Mucosa of stomach (tissue), 1 donor: ENCODE results near the gene SPAG7.

ENCODE experiments used
- H3K27me3 ChIP-seq: one replicate; pipeline ENCODE4 v1.7.0; 2013; ENCODE audit warnings: mild to moderate bottlenecking, low read length; ENCODE audit not compliant: control insufficient read depth, insufficient read depth
- H3K36me3 ChIP-seq: one replicate; pipeline ENCODE4 v1.7.0; 2013; ENCODE audit warnings: low read length; ENCODE audit not compliant: control insufficient read depth, insufficient read depth
- H3K4me1 ChIP-seq: one replicate; pipeline ENCODE4 v1.7.0; 2013; ENCODE audit warnings: mild to moderate bottlenecking, low read length; ENCODE audit not compliant: control insufficient read depth, insufficient read depth
- H3K4me3 ChIP-seq: one replicate; pipeline ENCODE4 v1.7.0; 2013; ENCODE audit warnings: low read length
- H3K9ac ChIP-seq: one replicate; pipeline ENCODE4 v1.7.0; 2013; ENCODE audit warnings: mild to moderate bottlenecking, low read length, moderate library complexity
- H3K9me3 ChIP-seq: one replicate; pipeline ENCODE4 v1.7.0; 2013; ENCODE audit warnings: mild to moderate bottlenecking, low read length, moderate library complexity; ENCODE audit not compliant: control insufficient read depth
- donor health status: Pancreatic carcinoma.

Gene SPAG7

DNA sequence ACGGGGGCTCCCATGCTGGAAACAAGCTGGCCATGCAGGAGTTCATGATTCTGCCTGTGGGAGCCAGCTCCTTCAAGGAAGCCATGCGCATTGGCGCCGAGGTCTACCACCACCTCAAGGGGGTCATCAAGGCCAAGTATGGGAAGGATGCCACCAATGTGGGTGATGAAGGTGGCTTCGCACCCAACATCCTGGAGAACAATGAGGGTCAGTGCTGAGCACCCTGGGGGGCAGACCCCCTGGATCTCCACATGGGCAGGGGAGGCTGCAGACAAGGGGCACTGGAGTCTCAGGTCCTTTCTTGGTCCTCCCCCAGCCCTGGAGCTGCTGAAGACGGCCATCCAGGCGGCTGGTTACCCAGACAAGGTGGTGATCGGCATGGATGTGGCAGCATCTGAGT, 12.5 kb downstream of the SPAG7 start:
- Histone ChIP-seq H3K9ac (no peak overlapping the region), H3K27me3 (no peaks in the 10 kb centered on the region), H3K4me3 (no peak overlapping the region), H3K9me3 (no peaks in the 10 kb centered on the region), H3K36me3 (no peaks in the 10 kb centered on the region), H3K4me1 (peaks cover 25% of the 10 kb centered on the region)

GRCh38 chr17:4953451-4953961, 14.1 kb downstream of the SPAG7 start:
- H3K9me3 ChIP-seq, result no peaks in the 10 kb centered on the region
- peaks cover 26% of the 10 kb centered on the region for H3K4me1 ChIP-seq
- H3K27me3 ChIP-seq, result no peaks in the 10 kb centered on the region
- no peak overlapping the region for H3K9ac ChIP-seq
- no peaks in the 10 kb centered on the region for H3K36me3 ChIP-seq
- no peak overlapping the region for H3K4me3 ChIP-seq

GRCh38 chr17:4951486-4951885, 16.1 kb downstream of the SPAG7 start:
- H3K4me3 ChIP-seq, result no peak overlapping the region

GRCh38 chr17:4950746-4951204, 16.8 kb downstream of the SPAG7 start, which contains the start of gene ENO3:
ENO3 (plus strand) TSS chr17:4951119; CDS start chr17:4951830, 711 bp downstream.
- Histone ChIP-seq H3K4me3 (peak within 1 kb of the TSS; percentile 21), H3K9me3 (no peaks in the 10 kb centered on the region), H3K36me3 (no peaks in the 10 kb centered on the region), H3K4me1 (peaks cover 26% of the 10 kb centered on the region), H3K9ac (peak within 1 kb of the TSS; percentile 83), H3K27me3 (no peaks in the 10 kb centered on the region)

More at GRCh38 chr17:4951486-4951885, 16.1 kb downstream of the SPAG7 start:
- Histone ChIP-seq H3K36me3 (no peaks in the 10 kb centered on the region), H3K9ac (no peak overlapping the region), H3K9me3 (no peaks in the 10 kb centered on the region), H3K4me1 (peaks cover 27% of the 10 kb centered on the region), H3K27me3 (no peaks in the 10 kb centered on the region)

DNA sequence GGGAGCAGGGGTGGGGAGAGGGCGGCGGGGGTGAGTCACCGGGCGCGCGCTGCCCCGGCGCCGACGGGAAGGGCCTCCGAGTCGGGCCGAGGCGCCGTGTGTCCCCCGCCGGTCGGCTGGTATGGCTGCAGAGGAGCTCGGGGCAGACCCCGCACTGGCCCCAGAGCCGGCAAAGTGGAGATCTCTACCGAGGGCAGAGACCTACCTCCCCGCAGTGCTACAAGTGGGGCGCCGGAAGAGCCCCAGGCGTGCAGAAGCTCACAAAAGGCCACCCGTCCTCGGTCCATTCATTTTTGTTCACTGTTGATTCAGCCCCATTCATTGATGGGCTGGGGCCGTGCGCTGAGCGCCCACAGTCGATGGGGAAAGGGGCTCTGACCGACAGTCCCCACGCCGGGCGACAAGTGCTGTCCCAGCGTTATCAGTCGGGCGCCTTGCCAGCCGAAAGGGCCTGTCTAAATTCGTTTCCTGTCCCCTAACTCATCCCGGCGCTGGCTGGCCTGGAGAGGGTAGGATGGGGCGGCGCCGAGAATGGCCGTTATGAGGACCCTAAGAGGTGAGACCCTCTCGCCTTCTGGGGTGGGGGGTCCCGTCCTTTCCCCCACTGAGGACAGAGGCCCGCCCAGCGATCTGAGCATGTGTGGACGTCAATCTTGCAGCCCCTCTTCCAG, 17.4 kb downstream of the SPAG7 start:
- H3K4me3 ChIP-seq, result peak overlapping the region; percentile 21
- peak overlapping the region; percentile 83 for H3K9ac ChIP-seq
- peaks cover 32% of the 10 kb centered on the region for H3K4me1 ChIP-seq
- no peaks in the 10 kb centered on the region for H3K27me3 ChIP-seq
- no peaks in the 10 kb centered on the region for H3K9me3 ChIP-seq
- no peaks in the 10 kb centered on the region for H3K36me3 ChIP-seq

GRCh38 chr17:4949321-4950074, 18.1 kb downstream of the SPAG7 start:
- Histone ChIP-seq H3K9ac (peak overlapping the region; percentile 83), H3K4me3 (peak overlapping the region; percentile 22), H3K36me3 (peaks cover 5% of the 10 kb centered on the region), H3K9me3 (no peaks in the 10 kb centered on the region), H3K27me3 (no peaks in the 10 kb centered on the region), H3K4me1 (peaks cover 39% of the 10 kb centered on the region)

GRCh38 chr17:4948931-4949320, 18.7 kb downstream of the SPAG7 start:
- H3K4me1 ChIP-seq, result peaks cover 43% of the 10 kb centered on the region
- H3K4me3 ChIP-seq, result peak overlapping the region; percentile 83
- peak overlapping the region; percentile 83 for H3K9ac ChIP-seq
- H3K9me3 ChIP-seq, result no peaks in the 10 kb centered on the region
- peaks cover 5% of the 10 kb centered on the region for H3K36me3 ChIP-seq
- no peaks in the 10 kb centered on the region for H3K27me3 ChIP-seq

DNA sequence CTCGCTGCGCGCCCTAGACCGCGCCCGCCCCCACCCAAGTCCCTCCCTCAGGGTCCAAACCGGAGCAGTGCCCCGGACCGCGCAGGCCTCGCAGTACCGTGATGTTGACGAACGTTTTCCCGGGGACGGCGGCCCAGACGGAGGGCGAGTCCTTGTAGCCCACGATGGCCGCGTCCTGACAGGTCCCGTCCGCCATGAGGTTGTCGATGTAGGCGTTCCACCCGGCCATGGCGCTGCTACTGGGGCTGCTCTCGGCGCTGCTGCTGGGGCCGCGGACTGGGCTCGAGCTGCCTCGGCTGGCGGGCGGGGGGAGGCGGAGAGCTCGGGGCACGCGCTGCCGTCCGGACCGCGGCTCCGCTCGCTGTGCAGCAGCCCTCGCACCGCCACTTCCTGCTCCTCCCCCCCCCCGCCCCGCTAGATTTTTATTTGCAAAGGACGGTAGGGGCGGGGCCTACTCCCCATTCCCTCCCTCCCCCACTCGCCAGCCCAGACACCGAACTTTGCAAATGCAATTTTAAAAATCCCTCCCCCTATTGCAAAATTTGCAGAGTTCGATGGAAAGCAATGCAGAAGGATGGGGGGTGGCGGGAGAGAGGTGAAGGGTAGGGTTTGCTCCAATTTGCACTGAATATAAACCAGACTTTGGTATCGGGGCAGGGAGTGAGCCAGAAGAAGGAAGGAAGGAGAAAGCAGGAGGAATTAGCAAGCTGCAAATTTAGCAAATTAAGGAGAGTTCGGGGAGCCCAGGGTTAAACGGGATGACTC, 19.3 kb downstream of the SPAG7 start, which contains the start of gene PFN1:
Gene PFN1 (minus strand): TSS at position 365 of the 765 bp plus-strand sequence. CDS start 136 bp downstream, at position 229.
- Histone ChIP-seq H3K4me1 (peaks cover 38% of the 10 kb centered on the region), H3K4me3 (peak within 1 kb of the TSS; percentile 84), H3K9me3 (no peaks in the 10 kb centered on the region), H3K27me3 (no peaks in the 10 kb centered on the region), H3K36me3 (peaks cover 5% of the 10 kb centered on the region), H3K9ac (peak within 1 kb of the TSS; percentile 99)

- Histone ChIP-seq H3K9me3 (no peaks in the 10 kb centered on the region), H3K9ac (peak overlapping the region; percentile 99), H3K36me3 (peaks cover 5% of the 10 kb centered on the region), H3K4me3 (peak overlapping the region; percentile 84), H3K27me3 (no peaks in the 10 kb centered on the region), H3K4me1 (peaks cover 34% of the 10 kb centered on the region)
Observed at GRCh38 chr17:4947411-4948165, 20.0 kb downstream of the SPAG7 start.

DNA sequence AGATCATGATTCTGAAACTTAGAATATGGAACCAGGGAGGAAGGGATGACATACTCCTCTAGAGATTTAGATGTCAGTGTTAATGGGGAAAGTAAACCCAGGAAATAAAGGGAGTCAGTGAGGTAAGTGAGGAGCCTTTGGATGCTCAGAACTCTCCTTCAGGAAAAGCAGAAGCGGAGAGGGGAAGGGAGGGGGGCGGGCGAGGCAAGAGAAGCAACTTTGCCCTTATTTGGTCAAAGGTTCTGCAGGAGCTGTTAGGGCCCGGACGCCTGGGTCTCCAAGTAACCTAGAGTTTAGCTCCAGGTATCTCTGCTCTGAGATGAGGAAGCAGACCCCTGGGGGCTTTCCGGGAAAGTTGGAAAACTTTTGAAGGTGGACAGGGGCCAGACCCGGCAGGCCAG, 20.6 kb downstream of the SPAG7 start:
- Histone ChIP-seq H3K27me3 (no peaks in the 10 kb centered on the region), H3K9ac (peak overlapping the region; percentile 99), H3K4me1 (peaks cover 34% of the 10 kb centered on the region), H3K9me3 (no peaks in the 10 kb centered on the region), H3K36me3 (peaks cover 5% of the 10 kb centered on the region), H3K4me3 (peak overlapping the region; percentile 44)

GRCh38 chr17:4946312-4946976, 21.2 kb downstream of the SPAG7 start:
- peak overlapping the region; percentile 44 for H3K4me3 ChIP-seq
- H3K9me3 ChIP-seq, result no peaks in the 10 kb centered on the region
- H3K4me1 ChIP-seq, result peaks cover 37% of the 10 kb centered on the region
- H3K9ac ChIP-seq, result peak overlapping the region; percentile 99
- no peaks in the 10 kb centered on the region for H3K27me3 ChIP-seq
- H3K36me3 ChIP-seq, result peaks cover 5% of the 10 kb centered on the region
